Inflammatory macrophage (primary cell): ENCODE results near the gene SH3GL1.

Source experiments
- DNase-seq, 2 donors: peaks; one replicate each; pipeline ENCODE4 v3.0.0-alpha.2; 2020 to 2022

SH3GL1 gene

DNA sequence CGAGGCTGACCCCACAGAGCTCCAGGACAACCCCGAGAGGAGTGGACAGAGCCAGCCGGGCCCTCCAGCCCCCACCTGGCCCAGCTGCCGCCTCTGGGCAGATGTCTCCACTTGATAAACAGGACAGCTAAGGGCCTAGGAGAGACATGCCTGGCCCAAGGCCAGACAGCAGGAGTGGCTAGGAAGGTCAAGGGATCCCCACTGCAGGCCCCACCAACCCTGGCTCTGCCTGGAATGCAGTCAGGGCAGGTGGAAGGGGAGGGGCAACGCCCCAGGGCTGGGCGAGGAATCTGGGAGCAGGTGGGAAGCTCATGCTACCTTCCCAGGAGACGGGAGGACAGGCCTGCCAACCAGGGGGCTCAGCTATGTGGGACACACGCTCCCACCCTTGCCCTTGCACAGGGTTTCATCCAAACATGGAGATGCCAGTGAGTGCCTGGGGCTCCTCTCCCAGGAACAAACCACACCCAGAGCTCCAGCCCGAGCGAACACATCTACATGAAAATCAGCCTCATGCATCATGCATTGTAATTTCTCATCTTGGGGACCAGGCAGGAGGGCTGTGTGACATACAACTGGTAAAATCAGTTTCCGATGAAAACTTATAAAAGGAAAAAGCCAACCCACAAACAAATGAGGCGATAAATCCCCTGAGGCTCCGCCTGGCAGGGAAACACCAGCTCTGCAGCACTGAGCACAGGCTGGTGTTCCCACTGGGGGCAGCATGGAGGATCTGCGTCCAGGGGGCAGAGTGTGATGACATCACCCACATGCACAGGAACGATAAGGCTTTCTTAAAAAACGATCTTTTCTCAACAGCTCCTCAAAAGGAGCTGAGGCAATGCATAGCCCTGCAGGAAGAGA lies 25.0 kb downstream of the SH3GL1 start:
- peak in 1 of 2 donors; percentile 41 for DNase-seq

DNA sequence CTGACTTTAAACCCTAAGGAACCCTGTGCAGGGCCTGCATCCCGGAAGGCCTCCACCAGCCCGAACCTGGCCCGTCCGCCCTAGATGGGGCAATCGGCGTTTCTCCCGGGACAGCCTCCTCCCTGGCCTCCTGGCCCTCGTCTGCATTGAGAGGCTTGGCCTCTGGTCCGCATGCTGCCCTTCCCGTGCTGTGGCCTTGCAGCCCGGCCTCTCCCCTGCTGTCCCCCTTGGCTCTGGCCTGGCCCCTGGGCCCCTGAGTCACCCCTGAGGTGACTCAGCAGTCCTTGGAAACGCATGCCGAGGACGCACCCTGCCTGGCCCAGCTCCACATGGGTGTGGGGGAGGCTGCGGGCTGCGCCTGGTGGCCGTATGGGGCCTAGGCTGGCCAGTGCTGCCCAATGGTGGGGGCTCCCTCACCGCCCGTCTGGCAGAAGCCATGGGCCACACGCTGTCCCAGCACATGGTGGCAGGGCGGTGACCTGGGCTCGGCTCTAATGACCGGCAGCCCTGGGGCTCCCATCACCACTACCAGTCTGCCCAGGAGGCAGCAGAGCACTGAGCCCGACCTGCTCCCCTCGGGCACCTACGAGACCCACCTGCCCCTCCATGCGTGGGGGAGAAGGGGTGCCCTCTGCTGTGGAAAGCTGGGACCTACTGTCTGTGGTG lies 25.7 kb downstream of the SH3GL1 start:
- DNase-seq = peak; percentile 58 to 76

DNA sequence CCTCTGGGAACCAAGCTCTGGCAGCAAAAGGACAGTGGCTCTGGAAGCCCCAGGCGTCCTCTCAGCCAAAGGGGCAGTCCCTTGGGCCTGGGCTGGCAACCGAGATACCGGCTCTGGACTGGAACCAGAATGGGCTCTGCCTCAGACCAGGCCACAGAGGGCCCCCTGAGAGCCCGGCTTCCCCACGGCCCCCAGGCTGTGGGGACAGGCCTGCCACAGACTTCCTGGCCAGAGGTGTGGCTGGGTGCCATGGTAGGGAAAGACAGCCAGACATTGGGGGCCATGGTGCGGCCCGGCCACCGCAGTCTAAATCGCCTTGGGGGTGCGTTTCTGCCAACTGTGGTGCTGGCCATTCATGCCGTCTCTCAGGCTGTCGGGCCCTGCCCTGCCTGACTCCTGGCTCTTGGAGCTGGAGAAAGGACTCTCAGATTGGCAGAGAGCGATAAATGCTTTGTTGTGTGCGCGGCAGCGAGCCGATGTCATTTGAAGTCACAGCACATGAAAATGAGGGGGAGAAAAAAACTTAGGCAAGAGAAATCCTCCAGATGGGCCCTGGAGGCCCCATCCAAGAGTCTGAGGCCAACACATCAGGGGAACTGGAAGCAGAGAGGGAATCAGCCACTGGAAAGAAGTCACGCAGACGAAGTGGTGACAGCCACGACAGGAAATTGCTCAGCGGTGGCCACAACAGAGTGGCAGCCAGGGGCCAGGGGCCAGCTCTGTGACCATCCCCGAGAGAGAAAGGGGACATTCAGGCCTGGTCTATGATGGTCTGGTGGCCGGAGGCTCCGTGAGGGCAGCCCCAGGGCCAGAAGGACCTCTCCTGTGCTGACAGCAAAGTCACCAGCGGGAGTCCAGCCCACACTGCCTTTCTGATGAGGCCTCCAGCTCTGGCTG lies 26.5 kb downstream of the SH3GL1 start:
- DNase-seq = peak; percentile 31 to 65

DNA sequence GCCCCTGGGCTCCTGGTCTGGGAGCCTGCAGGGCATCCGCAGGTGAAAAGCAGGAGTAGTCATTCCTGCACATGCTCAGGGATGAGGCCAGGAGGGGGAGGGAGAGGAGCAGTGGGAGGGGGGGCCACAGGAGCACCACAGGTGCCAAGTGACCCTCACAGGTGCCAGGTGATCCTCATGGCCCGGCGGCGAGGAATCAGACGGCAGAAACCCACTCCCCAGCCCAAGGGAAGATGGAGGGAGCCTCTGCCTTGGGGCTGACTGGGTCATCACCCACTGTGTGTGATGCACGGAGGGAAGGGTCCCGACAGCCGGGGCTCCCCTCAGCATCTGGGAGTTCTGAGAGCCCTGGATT lies 27.4 kb downstream of the SH3GL1 start:
- DNase-seq = no peak

DNA sequence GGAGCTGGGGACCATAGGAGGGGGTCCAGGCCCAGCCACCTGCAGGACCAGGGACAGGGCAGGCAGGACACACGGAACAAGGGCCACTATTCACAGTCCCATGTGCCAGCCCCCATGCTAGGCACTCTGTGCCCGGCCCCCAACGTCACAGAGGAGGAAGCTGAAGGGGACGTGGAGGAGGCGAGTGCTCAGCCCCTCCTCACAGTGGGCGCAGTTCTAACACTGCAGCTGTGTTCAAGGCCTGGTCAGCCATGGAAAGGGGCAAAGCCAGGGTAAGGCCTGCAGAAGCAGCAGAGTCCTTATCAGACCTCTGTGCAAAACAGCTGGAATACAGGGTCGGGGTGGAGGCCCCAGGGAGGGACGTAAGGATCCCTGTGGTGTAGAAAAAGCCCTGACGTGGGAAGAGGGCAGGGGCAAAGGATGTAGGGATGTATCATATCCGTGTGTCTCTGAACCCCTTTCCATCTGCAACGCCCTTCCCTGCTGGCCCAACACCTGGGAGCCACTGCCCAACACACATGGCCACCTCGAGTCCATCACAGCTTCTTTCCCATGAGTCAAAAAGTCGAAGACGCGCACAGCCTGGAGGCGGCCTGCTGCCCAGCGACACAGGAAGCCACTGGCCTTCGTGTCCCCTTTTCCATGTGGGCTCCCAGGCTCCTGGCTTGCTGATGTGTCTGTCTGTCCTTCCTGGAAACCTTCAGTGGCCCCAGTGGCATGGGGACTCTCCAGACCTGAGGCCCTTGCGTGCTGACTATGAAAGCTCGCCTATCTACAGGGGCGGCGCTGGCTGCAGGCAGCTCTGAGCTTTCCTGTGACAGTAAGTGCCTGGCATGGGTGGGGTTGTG lies 28.0 kb downstream of the SH3GL1 start:
- no peak for DNase-seq

DNA sequence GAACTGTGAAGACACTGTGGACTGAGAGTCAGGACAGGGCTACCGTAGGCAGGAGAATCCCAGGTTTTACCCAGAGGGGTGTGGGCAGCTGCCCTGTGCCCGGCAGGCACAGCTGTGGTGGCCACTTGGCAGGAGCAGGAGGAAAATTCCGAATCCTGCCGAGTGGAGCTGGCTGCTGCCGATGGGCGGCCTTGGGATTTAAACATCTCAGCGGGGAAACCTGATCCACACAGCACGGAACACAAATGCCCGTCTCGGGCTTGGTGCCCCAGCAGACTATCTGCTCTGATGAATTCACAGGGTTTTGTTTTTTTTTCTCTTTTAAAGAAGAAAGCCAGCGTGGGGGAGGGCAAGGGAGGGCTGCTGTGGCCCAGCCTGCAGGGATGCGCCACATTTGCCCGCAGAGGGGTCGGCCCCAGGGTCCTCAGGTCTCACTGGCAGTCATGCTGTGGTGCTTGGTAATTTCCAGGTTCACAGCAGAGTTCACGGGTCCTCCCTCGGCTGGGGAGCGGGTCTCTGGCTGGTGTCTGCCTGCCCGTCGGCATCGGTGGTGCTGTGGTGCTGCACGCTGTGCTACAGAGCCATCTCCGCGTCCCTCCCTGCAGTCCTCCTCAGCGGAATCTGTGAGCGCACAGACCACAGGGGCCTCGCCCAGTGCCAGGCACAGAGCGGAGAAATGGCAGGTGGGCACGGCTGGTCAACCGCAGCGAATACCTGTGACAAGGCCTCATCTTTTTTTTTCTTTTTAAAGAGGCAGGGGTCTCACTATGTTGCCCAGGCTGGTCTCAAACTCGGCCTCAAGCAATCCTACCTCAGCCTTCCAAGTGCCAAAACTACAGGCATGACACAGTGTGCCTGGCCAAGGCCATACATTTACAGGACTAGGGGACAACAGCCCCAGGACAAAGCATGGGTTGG lies 28.8 kb downstream of the SH3GL1 start:
- DNase-seq = no peak

DNA sequence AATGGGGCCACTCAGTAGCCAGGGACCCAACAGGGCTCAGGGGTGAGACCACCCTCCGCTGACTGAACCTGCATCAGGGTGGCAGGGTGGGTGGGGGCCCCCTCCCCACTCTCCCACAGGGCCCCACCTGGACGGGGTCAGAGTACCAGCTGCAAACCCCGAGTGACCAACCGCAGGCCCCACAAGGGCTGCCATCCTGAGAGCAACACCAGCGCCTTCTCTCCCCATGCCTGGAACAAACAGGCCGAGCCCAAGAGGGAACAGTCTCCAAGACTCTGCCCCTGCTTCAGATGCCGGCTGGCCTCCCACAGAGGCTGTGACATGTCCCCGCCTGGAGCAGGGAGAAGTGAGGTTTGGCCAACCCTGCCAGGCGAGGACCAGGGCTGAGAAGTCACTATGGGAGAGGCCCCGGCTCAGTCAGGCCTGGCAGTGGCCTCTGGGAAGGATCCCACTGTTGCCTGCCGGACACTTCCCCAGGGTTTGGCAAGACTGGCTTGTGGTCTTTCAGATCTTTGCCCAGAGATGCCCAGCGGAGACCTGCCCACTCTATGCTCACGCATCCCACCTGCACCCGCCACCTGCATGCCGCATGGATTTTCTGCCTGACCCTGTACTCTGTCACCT lies 29.8 kb downstream of the SH3GL1 start:
- DNase-seq = peak in 1 of 2 donors; percentile 45

DNA sequence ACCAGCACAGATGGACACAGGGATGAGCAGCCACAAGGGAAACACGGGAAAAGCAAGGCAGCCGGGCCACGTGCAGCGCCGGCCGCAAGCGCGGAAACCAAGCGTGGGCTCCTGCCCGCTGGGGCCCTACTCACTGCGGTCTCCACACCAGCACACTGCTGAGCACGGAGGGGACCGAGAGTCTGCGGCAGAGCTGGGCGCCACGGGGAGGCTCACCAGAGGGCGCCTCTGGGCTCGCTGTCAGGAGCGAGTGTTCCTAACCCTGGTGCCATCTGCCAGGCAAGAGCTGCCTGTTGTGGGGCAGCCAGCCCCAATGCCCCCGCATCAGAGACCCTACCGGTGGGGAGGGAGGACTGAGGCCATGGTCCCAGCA lies 30.5 kb downstream of the SH3GL1 start:
- peak; percentile 75 to 87 for DNase-seq

DNA sequence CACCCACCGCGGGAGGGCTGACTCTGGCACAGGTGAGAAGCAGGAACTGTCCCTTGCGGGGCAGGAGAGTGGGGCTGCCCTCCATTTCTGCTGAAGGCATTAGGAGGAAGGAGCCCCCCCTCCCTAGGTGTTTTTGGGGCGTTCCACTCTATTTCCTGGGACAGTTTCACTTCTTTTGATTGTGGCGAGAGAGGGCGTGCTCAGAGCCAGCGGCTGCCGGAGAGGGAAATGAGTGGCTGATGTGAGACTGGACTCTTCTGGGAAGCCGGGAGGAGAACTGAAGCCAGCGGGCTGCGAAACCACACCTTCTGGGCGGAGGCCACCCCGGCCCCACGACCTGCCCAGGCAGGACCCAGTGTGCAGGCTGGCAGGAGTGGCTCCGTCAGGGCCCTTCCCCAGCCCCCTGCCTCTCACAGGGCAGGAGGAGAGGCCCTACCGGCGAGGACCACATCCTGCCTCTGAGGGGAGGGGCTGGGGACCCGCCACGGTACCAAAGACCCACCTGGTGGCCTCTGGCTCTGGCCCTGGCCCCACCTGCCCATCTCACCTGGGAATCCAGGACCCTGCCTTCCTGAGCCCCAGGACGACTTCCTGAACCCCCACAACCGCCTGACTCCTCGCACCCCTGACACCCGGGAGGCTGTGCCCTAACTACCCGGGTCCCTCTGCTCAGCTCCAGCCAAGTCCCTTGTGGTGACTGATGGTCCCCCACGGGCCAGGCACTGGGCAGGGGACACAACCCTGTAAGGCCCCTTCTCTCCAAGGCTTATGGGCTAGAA lies 31.0 kb downstream of the SH3GL1 start:
- DNase-seq = peak; percentile 66 to 81

DNA sequence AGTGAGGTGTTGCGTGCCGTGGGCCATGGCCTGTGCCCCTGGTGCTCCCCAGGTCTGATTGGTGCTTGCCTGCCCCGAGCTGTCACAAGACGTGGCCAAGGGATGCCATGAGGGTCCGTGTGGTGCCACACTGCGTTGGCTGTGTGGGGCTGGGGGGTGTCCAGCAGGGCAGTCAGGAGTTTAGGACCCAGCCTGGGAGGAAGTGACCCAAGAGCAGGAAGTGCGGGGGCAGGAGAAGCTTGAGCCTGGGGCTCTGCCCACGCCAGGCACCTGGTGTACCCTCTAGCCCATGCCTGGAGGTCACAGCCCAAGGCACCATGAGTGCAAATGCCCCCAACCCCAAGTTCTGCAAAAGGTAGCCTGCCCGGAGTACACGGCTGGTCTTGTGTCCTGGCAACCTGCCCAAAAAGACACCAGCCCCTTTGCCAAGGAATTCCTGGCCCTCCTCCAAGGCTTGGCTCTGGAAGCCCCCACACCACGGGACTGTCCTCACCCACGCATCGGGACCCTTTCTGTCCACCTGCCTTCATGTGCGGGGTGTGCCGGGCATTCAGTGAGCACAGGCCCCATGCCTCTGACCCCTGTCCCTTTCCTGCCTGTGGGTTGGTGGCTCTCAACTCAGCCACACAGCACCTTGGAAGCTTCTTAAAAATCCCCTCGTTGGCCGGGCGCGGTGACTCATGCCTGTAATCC lies 32.1 kb downstream of the SH3GL1 start:
- peak; percentile 50 to 85 for DNase-seq

DNA sequence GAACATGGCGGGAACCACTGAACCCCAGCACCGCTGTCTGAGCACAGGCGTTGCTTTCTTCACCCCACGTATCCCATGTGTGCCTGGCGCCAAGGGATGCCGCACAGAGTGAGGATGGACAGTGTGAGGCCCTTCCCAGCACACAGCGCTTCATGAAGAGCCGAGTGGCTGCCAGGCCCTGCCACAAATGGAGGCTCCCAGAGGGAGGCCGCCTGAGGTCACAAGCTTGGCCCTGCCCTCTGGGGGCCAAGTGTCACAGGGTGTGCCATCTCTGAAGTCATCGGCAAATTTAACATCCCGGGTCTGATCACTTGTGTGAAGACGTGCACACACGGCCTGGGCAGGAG lies 32.6 kb downstream of the SH3GL1 start:
- DNase-seq = peak; percentile 47 to 64

DNA sequence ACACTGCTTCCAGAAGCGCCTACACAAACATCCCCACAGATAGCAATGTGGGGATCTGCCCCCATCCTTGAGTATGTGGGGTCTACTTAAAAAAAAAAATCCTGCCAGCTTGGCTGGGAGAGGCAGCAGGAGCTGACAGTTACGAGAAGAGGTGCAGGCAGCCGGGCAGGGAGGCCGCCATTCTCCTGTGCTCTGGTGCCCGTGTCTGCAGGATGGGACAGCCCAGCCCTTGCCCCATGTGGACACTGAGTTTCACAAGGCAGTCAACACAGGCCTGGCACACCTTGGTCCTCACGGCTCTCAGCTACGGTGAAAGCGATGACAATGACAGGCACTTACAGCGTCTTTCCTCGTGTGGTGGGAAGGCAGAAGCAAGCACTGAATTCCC lies 33.0 kb downstream of the SH3GL1 start:
- no peak for DNase-seq

DNA sequence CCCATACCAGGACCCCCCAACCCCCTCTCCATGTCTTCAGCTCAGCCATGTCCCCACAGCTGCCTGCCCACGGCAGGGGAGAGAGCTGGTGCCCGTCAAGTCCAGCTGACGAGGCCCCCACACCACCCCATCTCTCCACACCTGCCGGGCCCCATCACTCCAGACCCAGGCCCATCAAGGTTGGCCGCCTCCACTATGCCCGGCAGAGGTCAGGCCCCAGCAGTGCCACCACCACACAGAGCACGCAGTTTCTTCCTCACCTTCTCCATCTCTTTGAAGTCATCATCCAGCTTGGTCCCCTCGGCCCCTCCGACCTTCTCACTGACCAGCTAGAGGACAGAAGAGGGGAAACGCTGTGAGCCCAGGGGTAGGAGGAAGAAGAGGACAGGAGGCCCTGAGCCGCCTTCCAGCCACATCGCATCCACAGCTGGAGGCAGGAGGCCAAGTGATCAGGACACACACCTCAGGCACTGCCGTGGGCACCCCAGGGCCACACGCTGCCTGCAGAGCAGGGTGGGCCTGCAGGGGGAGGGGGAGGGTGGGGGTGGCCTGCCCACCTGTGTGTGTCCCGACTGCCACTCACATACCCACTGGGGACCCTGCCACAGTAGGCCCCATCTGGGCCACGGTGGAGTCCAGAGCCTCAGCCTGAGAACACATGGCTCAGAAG lies 33.5 kb downstream of the SH3GL1 start:
- no peak for DNase-seq

DNA sequence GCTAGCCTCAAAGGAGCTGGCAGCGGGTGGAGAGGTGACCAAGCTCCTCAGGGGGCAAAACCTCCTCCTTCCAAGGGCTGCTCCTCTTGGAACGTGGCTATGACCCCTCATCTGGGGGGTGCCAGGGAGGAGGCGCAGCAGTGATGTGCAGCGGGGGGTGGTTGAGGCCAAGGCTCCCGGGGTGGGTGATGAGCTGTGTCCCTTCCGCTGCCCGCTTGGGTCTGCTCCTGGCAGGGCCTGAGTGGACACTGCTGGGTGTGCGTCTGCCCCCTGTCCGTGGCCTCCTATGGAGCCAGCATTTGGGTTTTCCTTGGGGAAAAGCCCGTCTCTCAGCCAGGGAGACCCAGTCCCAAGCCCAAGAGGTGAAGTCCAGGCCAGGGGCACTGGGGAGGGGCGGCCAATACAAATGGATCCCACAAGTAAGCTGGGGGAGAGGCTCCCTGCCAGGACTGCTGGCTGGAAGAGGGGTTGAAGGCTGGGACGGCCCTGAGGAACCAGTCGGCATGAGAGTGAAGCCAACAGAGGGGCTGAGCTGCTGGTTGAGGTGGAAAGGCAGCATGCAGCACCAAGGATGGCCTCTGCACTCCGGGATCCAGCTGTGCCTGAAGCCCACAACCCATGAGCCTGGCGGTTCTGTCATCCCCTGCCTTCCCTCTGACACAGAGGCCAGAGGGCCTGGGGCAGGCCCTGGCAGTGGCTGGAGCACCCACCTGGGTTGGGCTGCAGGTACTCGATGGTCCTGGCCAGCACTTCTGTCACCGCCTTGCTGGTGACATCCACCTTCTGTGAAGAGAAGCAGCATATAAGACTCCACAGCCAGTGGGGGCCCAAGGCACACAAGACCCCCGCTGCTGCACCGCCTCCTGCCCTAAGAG lies 34.3 kb downstream of the SH3GL1 start:
- no peak for DNase-seq

DNA sequence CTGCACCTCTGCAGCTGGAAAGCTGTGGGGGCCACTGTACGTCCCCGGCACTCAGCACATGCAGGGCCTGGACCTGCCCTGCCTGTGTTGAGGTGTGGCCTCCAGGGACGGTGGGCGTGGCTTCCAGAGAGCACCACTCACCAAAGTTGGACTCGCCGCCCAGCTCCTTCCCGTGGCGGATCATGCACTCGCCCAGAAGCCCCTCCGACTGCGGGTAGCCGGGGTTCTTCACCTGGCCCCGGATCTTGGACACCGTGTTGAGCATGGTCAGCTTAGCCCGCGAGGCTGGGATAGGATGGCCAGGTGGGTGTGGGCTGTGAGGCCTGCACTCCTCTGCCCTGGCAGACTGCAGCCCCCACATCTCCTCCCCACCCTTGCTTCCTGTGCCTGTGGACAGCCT lies 35.0 kb downstream of the SH3GL1 start:
- no peak for DNase-seq

DNA sequence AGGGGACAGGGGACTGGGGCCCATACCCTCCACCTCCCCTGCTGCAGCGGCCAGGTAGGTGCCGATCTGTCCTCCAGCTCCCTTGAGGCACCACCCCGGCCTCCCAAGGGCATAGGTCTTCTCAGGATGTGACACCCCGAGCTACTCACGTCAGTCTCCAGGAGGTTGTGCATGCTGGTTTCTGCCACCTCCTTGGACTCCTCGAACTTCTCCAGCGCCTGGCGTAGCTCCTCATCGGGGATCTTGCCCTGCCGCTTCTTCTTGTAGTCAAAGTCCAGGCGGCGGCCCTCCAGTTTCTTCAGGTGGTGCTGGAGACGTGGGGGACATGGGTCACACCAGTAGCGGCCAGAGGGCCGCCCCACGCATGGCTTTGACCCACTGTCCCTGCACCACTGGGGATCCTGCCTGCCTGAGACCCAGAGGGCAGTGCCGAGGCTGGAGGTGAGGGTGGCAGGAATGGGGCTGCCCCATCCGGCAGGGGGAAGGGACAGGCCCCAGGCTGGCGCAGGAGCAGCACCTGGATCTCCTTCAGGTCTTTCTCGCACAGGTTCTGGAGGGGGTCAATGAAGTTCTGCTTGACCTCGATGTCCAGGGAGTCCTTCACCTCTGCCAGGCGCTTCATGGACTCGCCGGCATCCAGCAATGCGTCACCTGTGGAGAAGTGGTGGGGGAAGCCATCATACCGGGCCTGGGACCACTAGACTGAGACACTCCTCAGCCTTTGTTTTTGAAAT lies 36.6 kb downstream of the SH3GL1 start:
- DNase-seq = peak in 1 of 2 donors; percentile 9
